Measurements from ENCODE around the gene MUCL3. TPM values are rescaled to one million over a fixed set of nuclear protein-coding genes. Genes with fewer than 3 reads are reported as not detected.

MUCL3 gene
- total and polyA plus RNA-seq, 2 donors (not counting 1 experiment from before 2014, with no cell fraction given): not detected

- H3K4me3 ChIP-seq (replicated peaks in 1 of 4; ENCODE audit: control extremely low read depth in 1 of 4, insufficient read depth in 1 of 4, low read depth in 3 of 4, low read length in 4 of 4): no peak overlapping the region
- no peak overlapping the region for H3K27ac ChIP-seq (ENCODE audit: insufficient read depth, low read length)
- H4K20me1 ChIP-seq (ENCODE audit: control insufficient read depth, extremely low read depth, insufficient read depth, low read length): no peaks in the 10 kb centered on the region
- no peak for TF ChIP-seq EZH2 (IDR thresholded peaks at IDR 0.05; ENCODE audit: low read length, missing control alignments)
- no peak for TF ChIP-seq CTCF (conservative IDR thresholded peaks at IDR 0.05 in 1 of 2, IDR thresholded peaks at IDR 0.05 in 1 of 2; ENCODE audit: low read depth in 1 of 2, low read length in 2 of 2)
- DNase-seq (ENCODE audit: low read depth in 2 of 2): no peak
- no peaks in the 10 kb centered on the region for H3K36me3 ChIP-seq (ENCODE audit: control insufficient read depth, insufficient read depth, low read length)
- no peak overlapping the region for H2AFZ ChIP-seq (ENCODE audit: low read length)
- H3K4me1 ChIP-seq (ENCODE audit: control insufficient read depth, extremely low read depth, insufficient read depth, low read length): peaks cover 6% of the 10 kb centered on the region
- peaks cover 3% of the 10 kb centered on the region for H3K27me3 ChIP-seq (ENCODE audit: control insufficient read depth, insufficient read depth, low read length)
- no peak overlapping the region for H3K4me2 ChIP-seq (ENCODE audit: extremely low read depth, insufficient read depth, low read length)
- H3K79me2 ChIP-seq (ENCODE audit: control insufficient read depth, insufficient read depth, low read length): no peaks in the 10 kb centered on the region
- H3K9me3 ChIP-seq (ENCODE audit: control insufficient read depth, insufficient read depth, low read depth, low read length): no peaks in the 10 kb centered on the region
- H3K9ac ChIP-seq (ENCODE audit: insufficient read depth, low read length): no peak overlapping the region
These were observed 38.4 kb downstream of the MUCL3 start for GRCh38 chr6:30979141-30979540.

GRCh38 chr6:30979690-30980089 is 38.9 kb downstream of the MUCL3 start:
- Histone ChIP-seq H3K4me3 (replicated peaks in 1 of 4; ENCODE audit: control extremely low read depth in 1 of 4, insufficient read depth in 1 of 4, low read depth in 3 of 4, low read length in 4 of 4) (no peak overlapping the region), H3K79me2 (ENCODE audit: control insufficient read depth, insufficient read depth, low read length) (no peaks in the 10 kb centered on the region), H2AFZ (ENCODE audit: low read length) (no peak overlapping the region), H3K4me2 (ENCODE audit: extremely low read depth, insufficient read depth, low read length) (no peak overlapping the region), H3K27me3 (ENCODE audit: control insufficient read depth, insufficient read depth, low read length) (peaks cover 3% of the 10 kb centered on the region), H3K36me3 (ENCODE audit: control insufficient read depth, insufficient read depth, low read length) (no peaks in the 10 kb centered on the region), H3K9ac (ENCODE audit: insufficient read depth, low read length) (no peak overlapping the region), H3K9me3 (ENCODE audit: control insufficient read depth, insufficient read depth, low read depth, low read length) (no peaks in the 10 kb centered on the region), H3K4me1 (ENCODE audit: control insufficient read depth, extremely low read depth, insufficient read depth, low read length) (peaks cover 6% of the 10 kb centered on the region), H4K20me1 (ENCODE audit: control insufficient read depth, extremely low read depth, insufficient read depth, low read length) (no peaks in the 10 kb centered on the region), H3K27ac (ENCODE audit: insufficient read depth, low read length) (no peak overlapping the region)
- no peak for DNase-seq (ENCODE audit: low read depth in 2 of 2)
- TF ChIP-seq CTCF (conservative IDR thresholded peaks at IDR 0.05 in 1 of 2, IDR thresholded peaks at IDR 0.05 in 1 of 2; ENCODE audit: low read depth in 1 of 2, low read length in 2 of 2) (no peak), EZH2 (IDR thresholded peaks at IDR 0.05; ENCODE audit: low read length, missing control alignments) (no peak)

GRCh38 chr6:30981942-30982772 is 41.4 kb downstream of the MUCL3 start:
- no peak overlapping the region for H3K27ac ChIP-seq (ENCODE audit: insufficient read depth, low read length)
- peak; percentile 14 for TF ChIP-seq EZH2 (IDR thresholded peaks at IDR 0.05; ENCODE audit: low read length, missing control alignments)
- TF ChIP-seq CTCF (conservative IDR thresholded peaks at IDR 0.05 in 1 of 2, IDR thresholded peaks at IDR 0.05 in 1 of 2; ENCODE audit: low read depth in 1 of 2, low read length in 2 of 2): peak; percentile 30 to 35
- DNase-seq (ENCODE audit: low read depth in 2 of 2): peak; percentile 78 to 87
- peak overlapping the region; percentile 25 to 42 (median 30) for H3K4me3 ChIP-seq (replicated peaks in 1 of 4; ENCODE audit: control extremely low read depth in 1 of 4, insufficient read depth in 1 of 4, low read depth in 3 of 4, low read length in 4 of 4)
- no peaks in the 10 kb centered on the region for H3K36me3 ChIP-seq (ENCODE audit: control insufficient read depth, insufficient read depth, low read length)
- H3K27me3 ChIP-seq (ENCODE audit: control insufficient read depth, insufficient read depth, low read length): peaks cover 3% of the 10 kb centered on the region
- no peaks in the 10 kb centered on the region for H3K9me3 ChIP-seq (ENCODE audit: control insufficient read depth, insufficient read depth, low read depth, low read length)
- peak overlapping the region; percentile 89 for H2AFZ ChIP-seq (ENCODE audit: low read length)
- H4K20me1 ChIP-seq (ENCODE audit: control insufficient read depth, extremely low read depth, insufficient read depth, low read length): no peaks in the 10 kb centered on the region
- H3K4me2 ChIP-seq (ENCODE audit: extremely low read depth, insufficient read depth, low read length): peak overlapping the region; percentile 83
- no peaks in the 10 kb centered on the region for H3K79me2 ChIP-seq (ENCODE audit: control insufficient read depth, insufficient read depth, low read length)
- H3K4me1 ChIP-seq (ENCODE audit: control insufficient read depth, extremely low read depth, insufficient read depth, low read length): peaks cover 6% of the 10 kb centered on the region
- no peak overlapping the region for H3K9ac ChIP-seq (ENCODE audit: insufficient read depth, low read length)
